ENCODE measurements around the gene LHFPL2.

LHFPL2 gene

GRCh38 chr5:78565395-78565794 lies 83.2 kb downstream of the LHFPL2 start:
- DNase-seq: no peak

- DNase-seq: no peak
Measured at GRCh38 chr5:78563621-78564020, 85.0 kb downstream of the LHFPL2 start.

- DNase-seq: no peak
Measured at GRCh38 chr5:78562714-78563330, 85.8 kb downstream of the LHFPL2 start.

- DNase-seq: no peak
Measured at GRCh38 chr5:78562001-78562400, 86.6 kb downstream of the LHFPL2 start.

- DNase-seq: no peak
Measured at GRCh38 chr5:78561261-78561660, 87.3 kb downstream of the LHFPL2 start.

GRCh38 chr5:78560000-78560855 lies 88.3 kb downstream of the LHFPL2 start:
- DNase-seq: no peak

- no peak for DNase-seq
Measured at GRCh38 chr5:78557601-78558000, 91.0 kb downstream of the LHFPL2 start.

- no peak for DNase-seq
Measured at GRCh38 chr5:78555870-78556269, 92.7 kb downstream of the LHFPL2 start.

GRCh38 chr5:78554670-78555069 lies 93.9 kb downstream of the LHFPL2 start:
- no peak for DNase-seq

- DNase-seq: no peak
Measured at GRCh38 chr5:78553580-78554353, 94.8 kb downstream of the LHFPL2 start.

GRCh38 chr5:78552729-78553342 lies 95.7 kb downstream of the LHFPL2 start:
- DNase-seq: no peak

- DNase-seq: no peak
Measured at GRCh38 chr5:78550891-78551290, 97.7 kb downstream of the LHFPL2 start.

GRCh38 chr5:78549043-78549442 lies 99.5 kb downstream of the LHFPL2 start:
- DNase-seq: no peak

- DNase-seq: no peak
Measured at GRCh38 chr5:78547731-78548615, 100.6 kb downstream of the LHFPL2 start.

GRCh38 chr5:78547183-78547582 lies 101.4 kb downstream of the LHFPL2 start:
- no peak for DNase-seq

- DNase-seq: no peak
Measured at GRCh38 chr5:78546276-78546996, 102.1 kb downstream of the LHFPL2 start.

- DNase-seq: no peak
Measured at GRCh38 chr5:78545406-78545805, 103.2 kb downstream of the LHFPL2 start.

GRCh38 chr5:78544561-78545201 lies 103.9 kb downstream of the LHFPL2 start:
- no peak for DNase-seq

- no peak for DNase-seq
Measured at GRCh38 chr5:78543916-78544315, 104.7 kb downstream of the LHFPL2 start.

- DNase-seq: no peak
Measured at GRCh38 chr5:78543292-78543691, 105.3 kb downstream of the LHFPL2 start.

- DNase-seq: no peak
Measured at GRCh38 chr5:78542321-78542840, 106.2 kb downstream of the LHFPL2 start.

Data from NCI-H774 (cell line).